B cell (primary cell): ENCODE measurements around the gene SP6. TPM values are rescaled to one million over a fixed set of nuclear protein-coding genes. Genes with fewer than 3 reads are reported as not detected.

Source experiments
- ATAC-seq: fragments of 200-7000 bp; cut with Tn5 transposase; one replicate; pipeline ENCODE4 v1.10.0; 2021; ENCODE audit warnings: low read depth, mild to moderate bottlenecking, moderate number of reproducible peaks, moderate library complexity
- CTCF ChIA-PET: fragments of 350-600 bp; sonication (Branson Sonifier 250); formaldehyde crosslinking; loops from one replicate; lab custom pipeline; 2021; ENCODE audit warnings: antibody characterized with exemption, inconsistent platforms; lab: Charles Lee
- POLR2A ChIA-PET: fragments of 350-600 bp; sonication (Branson Sonifier 250); formaldehyde crosslinking; loops from one replicate; lab custom pipeline; 2021; ENCODE audit warnings: antibody characterized with exemption; lab: Charles Lee
- DNase-seq: peaks from one replicate; pipeline ENCODE4 v3.0.0; 2013
- H2AFZ ChIP-seq: 2 replicates; pipeline ENCODE4 v1.6.1; 2012; ENCODE audit warnings: mild to moderate bottlenecking, low read depth, low read length; ENCODE audit not compliant: insufficient read depth, poor library complexity, severe bottlenecking
- H3K27ac ChIP-seq, 2 donors: 1 replicate in 1 of 2; 2 replicates in 1 of 2; pipeline ENCODE4 v1.5.1; 2012 to 2013; ENCODE audit warnings: low read length in 2 of 2, mild to moderate bottlenecking in 2 of 2, moderate library complexity in 1 of 2
- H3K27me3 ChIP-seq, 4 experiments: fragments of 200-600 bp in 1 of 4; sonication (generic) in 1 of 4; replicated peaks in 1 of 4; 1 replicate in 2 of 4; 2 replicates in 2 of 4; pipeline versions ENCODE4 v1.6.1 to v1.7.0; 2013 to 2016; ENCODE audit warnings: low read length in 3 of 4, mild to moderate bottlenecking in 2 of 4, mixed read lengths in 1 of 4, moderate library complexity in 1 of 4; ENCODE audit not compliant: insufficient read depth in 4 of 4, control insufficient read depth in 3 of 4; ENCODE audit errors: control extremely low read depth in 1 of 4
- H3K36me3 ChIP-seq, 2 experiments: replicated peaks in 1 of 2; 1 replicate in 1 of 2; 2 replicates in 1 of 2; pipeline versions ENCODE4 v1.6.1 to v1.7.1; 2013; ENCODE audit warnings: low read length in 1 of 2; ENCODE audit not compliant: insufficient read depth in 2 of 2, control insufficient read depth in 1 of 2; ENCODE audit errors: control extremely low read depth in 1 of 2, extremely low read depth in 1 of 2
- H3K4me1 ChIP-seq, 2 donors: fragments of 200-600 bp in 1 of 2; sonication (generic) in 1 of 2; 1 replicate in 1 of 2; 2 replicates in 1 of 2; pipeline versions ENCODE4 v1.5.1 to v1.6.1; 2013 to 2017; ENCODE audit warnings: low read length in 2 of 2; ENCODE audit not compliant: control insufficient read depth in 2 of 2, insufficient read depth in 2 of 2
- H3K4me2 ChIP-seq: replicated peaks from 2 replicates; pipeline ENCODE3; 2012; ENCODE audit warnings: mild to moderate bottlenecking, low read depth, low read length; ENCODE audit not compliant: poor library complexity, severe bottlenecking
- H3K4me3 ChIP-seq, 5 experiments: fragments of 200-600 bp in 1 of 5; sonication (generic) in 1 of 5; 1 replicate in 3 of 5; 2 replicates in 2 of 5; pipeline versions ENCODE4 v1.5.1 to v1.7.0; 2011 to 2016; ENCODE audit warnings: low read length in 4 of 5, mild to moderate bottlenecking in 4 of 5, low read depth in 2 of 5, control low read depth in 1 of 5, moderate library complexity in 1 of 5; ENCODE audit not compliant: insufficient read depth in 1 of 5; ENCODE audit errors: control extremely low read depth in 1 of 5, extremely low read depth in 1 of 5
- H3K79me2 ChIP-seq: fragments of 200-600 bp; sonication (generic); one replicate; pipeline ENCODE4 v1.6.0; 2016; ENCODE audit warnings: low read length; ENCODE audit not compliant: control insufficient read depth, insufficient read depth
- H3K9ac ChIP-seq: fragments of 200-600 bp; sonication (generic); 2 replicates; pipeline ENCODE4 v1.6.1; 2017; ENCODE audit warnings: mild to moderate bottlenecking, low read length, moderate library complexity
- H3K9me3 ChIP-seq, 3 donors: one replicate each; pipeline versions ENCODE4 v1.6.1 to v1.7.1; 2013; ENCODE audit warnings: low read length in 2 of 3; ENCODE audit not compliant: control insufficient read depth in 2 of 3, insufficient read depth in 1 of 3; ENCODE audit errors: control extremely low read depth in 1 of 3
- H4K20me1 ChIP-seq: 2 replicates; pipeline ENCODE4 v1.6.0; 2012; ENCODE audit warnings: mild to moderate bottlenecking, low read length; ENCODE audit not compliant: insufficient read depth, control insufficient read depth, poor library complexity, severe bottlenecking
- H3K27ac Mint-ChIP-seq: one replicate; pipeline ENCODE4 v1.8.0; 2021; ENCODE audit warnings: mixed read lengths
- H3K27me3 Mint-ChIP-seq: one replicate; pipeline ENCODE4 v1.8.0; 2021; ENCODE audit warnings: mixed read lengths
- H3K4me1 Mint-ChIP-seq: one replicate; pipeline ENCODE4 v1.8.0; 2021; ENCODE audit warnings: mixed read lengths
- H3K4me3 Mint-ChIP-seq: one replicate; pipeline ENCODE4 v1.8.0; 2021; ENCODE audit warnings: mixed read lengths
- H3K9me3 Mint-ChIP-seq: one replicate; pipeline ENCODE4 v1.8.0; 2022; ENCODE audit warnings: mixed read lengths; ENCODE audit not compliant: insufficient read depth
- EZH2 ChIP-seq: IDR thresholded peaks from 2 replicates; pipeline ENCODE4 v1.6.1; 2012; ENCODE audit warnings: borderline replicate concordance, low read depth, mild to moderate bottlenecking, moderate library complexity, low read length; ENCODE audit not compliant: insufficient read depth, poor library complexity, severe bottlenecking
- WGBS: methylation state at CpG from one replicate; pipeline ENCODE4 v1.1.5; 2013; ENCODE audit warnings: missing lambda C conversion rate; ENCODE audit not compliant: insufficient coverage; 5-methylcytosine and 5-hydroxymethylcytosine counted together
- intact Hi-C: fragments of 100-400 bp; cut with micrococcal nuclease; formaldehyde crosslinking; loops from one replicate; pipeline ENCODE4 v1.10.0; 2022
- polyA minus RNA-seq: library from RNA; depleted of rRNA, polyadenylated mRNA; stranded (reverse); fragments of >200 nt; gene quantifications from 2 replicates; pipeline ENCODE4 v1.2.3, GENCODE V29; 2012
- polyA plus RNA-seq: library from polyadenylated mRNA; depleted of rRNA; stranded (reverse); fragments of >200 nt; gene quantifications from 2 replicates; pipeline ENCODE4 v1.2.3, GENCODE V29; 2012
- total RNA-seq, 2 donors: library from RNA; stranded (reverse); fragments of 120-200 nt in 1 of 2; gene quantifications; 1 replicate in 1 of 2; 2 replicates in 1 of 2; pipeline versions ENCODE4 v1.2.3 to v1.2.4, GENCODE V29; 2013 to 2022
- TF ChIP-seq, protein P1 (sequence below): fragments of 200-600 bp; IDR thresholded peaks from one replicate; pipeline ENCODE4 v1.8.0; 2022; ENCODE audit warnings: antibody characterized with exemption, mild to moderate bottlenecking

SP6 gene
- total RNA-seq: not detected in 2 replicates
- 0.02 TPM for total RNA-seq (2013)
- 0.04 and 0.09 TPM in 2 replicates for polyA plus RNA-seq
- 0.09 and 0.21 TPM in 2 replicates for polyA minus RNA-seq

GRCh38 chr17:47850692-47851573 lies at the start of gene SP6:
TSS of gene SP6 (minus strand) at chr17:47851163. CDS start at chr17:47848429, 2,734 bp downstream.
- no peak within 1 kb of the TSS for H3K27ac ChIP-seq
- DNase-seq: peak; percentile 59
- peak within 1 kb of the TSS; percentile 89 for H3K4me2 ChIP-seq
- H3K9me3 Mint-ChIP-seq: no peaks in the 10 kb centered on the region
- ChIA-PET CTCF (interaction anchor here (2.5 to 19.9 kb wide), 2 partner anchors 10 to 38 kb away, joined by 8 to 436 read pairs; partner anchors contain the start of genes SCRN2 and SP2), POLR2A (interaction anchor here (0.5 to 2.4 kb wide), 2 partner anchors 45 to 526 kb away, joined by 7 to 8 read pairs; partner anchors contain the start of gene SP2)
- H3K9me3 ChIP-seq: peaks cover 0 to 13% (median 0%) of the 10 kb centered on the region in 3 donors
- H3K9ac ChIP-seq: peak within 1 kb of the TSS; percentile 47
- H3K4me3 Mint-ChIP-seq: peak within 1 kb of the TSS; percentile 67
- H3K27me3 ChIP-seq: peaks cover 0 to 88% (median 61%) of the 10 kb centered on the region in 4 experiments
- peak within 1 kb of the TSS in 3 of 5 experiments; percentile 29 to 44 (median 37) for H3K4me3 ChIP-seq
- H4K20me1 ChIP-seq: no peaks in the 10 kb centered on the region
- ATAC-seq: peak; percentile 87
- peaks cover 25% of the 10 kb centered on the region for H3K4me1 Mint-ChIP-seq
- H2AFZ ChIP-seq: peak within 1 kb of the TSS; percentile 66
- H3K36me3 ChIP-seq: no peaks in the 10 kb centered on the region
- intact Hi-C loops: no loop called here
- peaks cover 36 to 48% of the 10 kb centered on the region in 2 donors for H3K4me1 ChIP-seq
- no peak within 1 kb of the TSS for H3K27ac Mint-ChIP-seq
- 11% methylated on average over 54 of the region's 71 CpGs for WGBS
- TF ChIP-seq EZH2: peak; percentile 66
- TF ChIP-seq, protein P1, sequence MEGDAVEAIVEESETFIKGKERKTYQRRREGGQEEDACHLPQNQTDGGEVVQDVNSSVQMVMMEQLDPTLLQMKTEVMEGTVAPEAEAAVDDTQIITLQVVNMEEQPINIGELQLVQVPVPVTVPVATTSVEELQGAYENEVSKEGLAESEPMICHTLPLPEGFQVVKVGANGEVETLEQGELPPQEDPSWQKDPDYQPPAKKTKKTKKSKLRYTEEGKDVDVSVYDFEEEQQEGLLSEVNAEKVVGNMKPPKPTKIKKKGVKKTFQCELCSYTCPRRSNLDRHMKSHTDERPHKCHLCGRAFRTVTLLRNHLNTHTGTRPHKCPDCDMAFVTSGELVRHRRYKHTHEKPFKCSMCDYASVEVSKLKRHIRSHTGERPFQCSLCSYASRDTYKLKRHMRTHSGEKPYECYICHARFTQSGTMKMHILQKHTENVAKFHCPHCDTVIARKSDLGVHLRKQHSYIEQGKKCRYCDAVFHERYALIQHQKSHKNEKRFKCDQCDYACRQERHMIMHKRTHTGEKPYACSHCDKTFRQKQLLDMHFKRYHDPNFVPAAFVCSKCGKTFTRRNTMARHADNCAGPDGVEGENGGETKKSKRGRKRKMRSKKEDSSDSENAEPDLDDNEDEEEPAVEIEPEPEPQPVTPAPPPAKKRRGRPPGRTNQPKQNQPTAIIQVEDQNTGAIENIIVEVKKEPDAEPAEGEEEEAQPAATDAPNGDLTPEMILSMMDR: no peak
- H3K79me2 ChIP-seq: no peaks in the 10 kb centered on the region
- peaks cover 79% of the 10 kb centered on the region for H3K27me3 Mint-ChIP-seq

DNA sequence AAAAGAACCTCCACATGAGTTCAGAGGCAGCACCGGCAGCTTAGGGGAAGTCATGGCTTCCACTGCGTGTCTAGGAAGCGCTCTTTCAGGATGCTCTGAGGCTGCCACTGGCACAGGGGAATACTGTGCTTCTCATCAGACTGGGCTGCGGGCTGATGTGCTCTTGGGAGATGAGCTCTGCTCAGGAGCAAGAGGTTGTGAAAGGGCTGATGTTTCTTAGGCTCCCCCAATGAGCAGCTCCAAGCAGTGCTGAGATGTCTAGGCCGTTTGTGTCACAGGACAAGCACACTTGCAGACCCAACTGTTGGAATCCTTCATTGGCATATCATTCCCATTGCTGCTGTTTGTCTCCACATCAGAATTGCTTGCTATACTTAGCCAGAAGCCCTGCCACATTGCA lies 48.7 kb upstream of the SP6 start:
- H3K36me3 ChIP-seq: peaks cover 0 to 20% of the 10 kb centered on the region in 2 experiments
- intact Hi-C loops: no loop called here
- ChIA-PET CTCF (interaction anchor here (1.6 kb wide), 1 partner anchor 10 kb away, joined by 6 read pairs; no protein-coding TSS in a partner anchor), POLR2A (no interaction called here)
- 97% methylated on average over 5 of the region's 5 CpGs for WGBS
- Mint-ChIP-seq H3K9me3 (no peaks in the 10 kb centered on the region), H3K4me3 (no peak overlapping the region), H3K27ac (no peak overlapping the region), H3K27me3 (no peaks in the 10 kb centered on the region), H3K4me1 (peaks cover 47% of the 10 kb centered on the region)
- ATAC-seq (no peak), DNase-seq (no peak)
- H3K27ac ChIP-seq: no peak overlapping the region
- H3K4me3 ChIP-seq: no peak overlapping the region
- peaks cover 85% of the 10 kb centered on the region for H3K79me2 ChIP-seq
- TF ChIP-seq, protein P1: no peak
- no peak for TF ChIP-seq EZH2
- H2AFZ ChIP-seq: no peak overlapping the region
- H3K27me3 ChIP-seq: no peaks in the 10 kb centered on the region
- no peak overlapping the region for H3K9ac ChIP-seq
- no peak overlapping the region for H3K4me2 ChIP-seq
- H4K20me1 ChIP-seq: peaks cover 47% of the 10 kb centered on the region
- H3K9me3 ChIP-seq: no peaks in the 10 kb centered on the region
- H3K4me1 ChIP-seq: peaks cover 12 to 15% of the 10 kb centered on the region in 2 donors
